AG09309 (cell line): ENCODE results near the gene MTREX.

Experiments used
- DNase-seq: peaks from one replicate; pipeline ENCODE4 v3.0.0-alpha.2; 2010; ENCODE audit warnings: low read depth
- H3K4me3 ChIP-seq: 2 replicates; pipeline ENCODE4 v1.5.1; 2011; ENCODE audit warnings: mild to moderate bottlenecking, low read depth, low read length, moderate library complexity; ENCODE audit not compliant: control insufficient read depth
- TF ChIP-seq, protein P1 (sequence below): IDR thresholded peaks from 2 replicates; pipeline ENCODE4 v1.5.1; 2011; ENCODE audit warnings: mild to moderate bottlenecking, low read depth, low read length, inconsistent platforms; ENCODE audit not compliant: insufficient read depth, control insufficient read depth; ENCODE audit errors: missing control alignments

Gene MTREX

GRCh38 chr5:55402199-55402598 lies 94.4 kb downstream of the MTREX start:
- TF ChIP-seq, protein P1, sequence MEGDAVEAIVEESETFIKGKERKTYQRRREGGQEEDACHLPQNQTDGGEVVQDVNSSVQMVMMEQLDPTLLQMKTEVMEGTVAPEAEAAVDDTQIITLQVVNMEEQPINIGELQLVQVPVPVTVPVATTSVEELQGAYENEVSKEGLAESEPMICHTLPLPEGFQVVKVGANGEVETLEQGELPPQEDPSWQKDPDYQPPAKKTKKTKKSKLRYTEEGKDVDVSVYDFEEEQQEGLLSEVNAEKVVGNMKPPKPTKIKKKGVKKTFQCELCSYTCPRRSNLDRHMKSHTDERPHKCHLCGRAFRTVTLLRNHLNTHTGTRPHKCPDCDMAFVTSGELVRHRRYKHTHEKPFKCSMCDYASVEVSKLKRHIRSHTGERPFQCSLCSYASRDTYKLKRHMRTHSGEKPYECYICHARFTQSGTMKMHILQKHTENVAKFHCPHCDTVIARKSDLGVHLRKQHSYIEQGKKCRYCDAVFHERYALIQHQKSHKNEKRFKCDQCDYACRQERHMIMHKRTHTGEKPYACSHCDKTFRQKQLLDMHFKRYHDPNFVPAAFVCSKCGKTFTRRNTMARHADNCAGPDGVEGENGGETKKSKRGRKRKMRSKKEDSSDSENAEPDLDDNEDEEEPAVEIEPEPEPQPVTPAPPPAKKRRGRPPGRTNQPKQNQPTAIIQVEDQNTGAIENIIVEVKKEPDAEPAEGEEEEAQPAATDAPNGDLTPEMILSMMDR, result no peak
- H3K4me3 ChIP-seq, result no peak overlapping the region
- DNase-seq, result no peak

DNA sequence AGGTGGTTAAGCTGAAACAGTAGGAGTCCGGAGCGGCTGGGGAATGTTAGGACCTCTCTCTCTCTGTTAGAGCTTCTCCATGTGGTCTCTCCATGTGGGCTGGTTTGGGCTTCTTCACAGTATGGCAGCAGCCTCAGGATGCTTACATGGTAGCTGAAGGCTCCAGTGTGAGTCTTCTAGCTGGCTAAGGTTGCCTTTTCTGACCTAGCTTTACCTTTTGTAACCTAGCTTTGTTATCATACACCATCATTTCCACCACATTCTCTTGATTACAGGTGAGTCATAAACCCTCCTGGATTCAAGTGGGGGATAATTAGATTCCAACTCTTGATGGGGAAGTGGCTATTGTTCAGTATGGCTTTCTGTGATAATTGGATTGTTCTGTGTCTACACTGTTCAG lies 98.5 kb downstream of the MTREX start:
- H3K4me3 ChIP-seq, result no peak overlapping the region
- DNase-seq, result no peak
- TF ChIP-seq, protein P1, result no peak

GRCh38 chr5:55407059-55407684 lies 99.4 kb downstream of the MTREX start:
- peak; percentile 20 for DNase-seq
- H3K4me3 ChIP-seq, result no peak overlapping the region
- TF ChIP-seq, protein P1, result peak; percentile 79

GRCh38 chr5:55407984-55408383 lies 100.2 kb downstream of the MTREX start:
- H3K4me3 ChIP-seq, result no peak overlapping the region
- no peak for DNase-seq
- TF ChIP-seq, protein P1, result no peak

DNA sequence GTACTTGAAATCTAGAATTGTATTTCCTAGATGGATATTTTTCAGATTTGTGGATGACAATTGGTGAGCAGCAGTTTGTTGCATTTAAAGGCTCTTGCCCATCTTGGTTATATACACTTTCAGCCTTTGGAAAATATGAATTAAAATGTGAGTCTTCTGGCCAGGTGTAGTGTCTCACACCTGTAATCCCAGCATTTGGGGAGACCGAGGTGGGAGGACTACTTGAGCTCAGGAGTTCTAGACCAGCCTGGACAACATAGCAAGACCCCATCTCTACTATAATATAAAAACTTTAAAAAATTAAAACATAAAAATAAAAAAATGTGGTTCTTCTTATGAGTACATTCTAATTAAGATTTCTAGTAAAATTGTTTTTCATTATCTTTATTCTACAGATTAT lies 102.0 kb downstream of the MTREX start:
- TF ChIP-seq, protein P1, result no peak
- no peak overlapping the region for H3K4me3 ChIP-seq
- no peak for DNase-seq

GRCh38 chr5:55410845-55411244 lies 103.1 kb downstream of the MTREX start:
- no peak overlapping the region for H3K4me3 ChIP-seq
- no peak for DNase-seq
- TF ChIP-seq, protein P1, result no peak
